GM19035 (cell line): ENCODE data around the gene DAGLA.
A peak's percentile ranks its signal among the peaks of the same experiment; 100 is the strongest.

Experiments
- ATAC-seq: cut with Tn5 transposase; IDR thresholded peaks from one replicate; pipeline ENCODE4 v1.9.1; 2021; ENCODE audit not compliant: unreplicated experiment

DAGLA gene

DNA sequence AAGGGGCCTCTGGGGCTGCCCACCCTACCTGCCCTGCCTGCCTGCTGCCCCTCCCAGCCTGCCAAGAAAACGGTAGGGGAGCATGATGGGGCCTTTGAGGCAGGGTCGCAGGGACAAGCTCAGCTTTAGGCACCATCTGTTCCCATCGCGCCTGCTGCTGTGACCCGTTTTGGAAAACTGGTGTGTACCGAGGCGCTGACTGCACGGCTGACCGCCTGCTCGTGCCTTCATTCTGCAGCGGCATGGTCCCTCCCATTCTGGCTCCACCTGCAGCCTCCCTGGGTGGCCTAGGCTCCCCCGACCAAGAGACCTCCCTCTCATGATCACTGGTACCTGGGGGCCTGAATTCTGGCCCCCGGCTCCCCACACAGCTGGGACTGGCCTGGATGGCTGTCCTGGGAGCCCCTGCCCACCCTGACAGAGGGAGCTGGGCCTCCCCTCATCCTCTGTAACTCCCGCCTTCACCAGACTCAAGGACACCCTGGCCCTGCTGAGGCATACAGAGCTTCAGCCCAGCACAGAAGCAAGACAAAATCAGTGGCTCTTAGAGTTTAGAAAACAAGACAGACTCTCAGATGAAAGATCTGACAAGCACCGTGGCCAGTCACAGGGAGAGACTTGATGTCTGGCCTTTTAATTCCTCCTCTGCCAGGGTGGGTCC, 65.7 kb downstream of the DAGLA start:
- ATAC-seq = no peak

DNA sequence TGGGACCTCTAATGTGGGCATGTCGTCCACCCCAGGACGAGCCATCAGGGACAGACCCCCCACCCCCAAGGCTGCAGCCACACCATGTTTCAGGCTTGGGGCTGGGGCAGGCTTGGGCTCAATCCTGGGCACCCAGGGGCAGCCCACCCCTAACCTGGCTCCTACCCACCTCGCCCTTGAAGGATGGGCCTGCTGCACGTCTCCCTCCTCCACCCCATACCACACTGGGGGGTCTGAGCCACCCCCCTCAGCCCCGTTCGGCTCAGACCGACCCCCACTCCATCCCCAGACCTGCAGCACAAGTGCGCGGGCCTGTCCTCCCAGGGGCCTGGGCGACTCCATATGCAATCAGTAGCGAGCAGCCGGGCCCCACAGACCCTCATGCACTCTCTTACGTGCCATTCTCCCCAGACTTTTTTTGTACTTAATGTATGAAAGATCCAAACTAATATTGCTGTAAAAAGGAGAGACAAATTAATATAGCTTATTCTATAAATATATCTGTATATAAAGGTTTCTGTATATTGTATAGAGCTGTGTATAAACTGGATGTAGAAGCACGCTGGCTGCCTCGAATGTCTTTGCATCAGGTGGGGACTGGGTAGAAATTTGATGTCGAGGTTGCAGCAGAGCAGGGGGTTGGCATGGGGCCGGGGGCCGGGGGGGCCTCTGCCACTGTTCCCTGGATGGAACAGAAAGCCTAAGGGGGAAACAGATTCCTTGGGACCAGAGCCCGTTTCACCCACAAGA, 66.4 kb downstream of the DAGLA start:
- ATAC-seq = no peak

DNA sequence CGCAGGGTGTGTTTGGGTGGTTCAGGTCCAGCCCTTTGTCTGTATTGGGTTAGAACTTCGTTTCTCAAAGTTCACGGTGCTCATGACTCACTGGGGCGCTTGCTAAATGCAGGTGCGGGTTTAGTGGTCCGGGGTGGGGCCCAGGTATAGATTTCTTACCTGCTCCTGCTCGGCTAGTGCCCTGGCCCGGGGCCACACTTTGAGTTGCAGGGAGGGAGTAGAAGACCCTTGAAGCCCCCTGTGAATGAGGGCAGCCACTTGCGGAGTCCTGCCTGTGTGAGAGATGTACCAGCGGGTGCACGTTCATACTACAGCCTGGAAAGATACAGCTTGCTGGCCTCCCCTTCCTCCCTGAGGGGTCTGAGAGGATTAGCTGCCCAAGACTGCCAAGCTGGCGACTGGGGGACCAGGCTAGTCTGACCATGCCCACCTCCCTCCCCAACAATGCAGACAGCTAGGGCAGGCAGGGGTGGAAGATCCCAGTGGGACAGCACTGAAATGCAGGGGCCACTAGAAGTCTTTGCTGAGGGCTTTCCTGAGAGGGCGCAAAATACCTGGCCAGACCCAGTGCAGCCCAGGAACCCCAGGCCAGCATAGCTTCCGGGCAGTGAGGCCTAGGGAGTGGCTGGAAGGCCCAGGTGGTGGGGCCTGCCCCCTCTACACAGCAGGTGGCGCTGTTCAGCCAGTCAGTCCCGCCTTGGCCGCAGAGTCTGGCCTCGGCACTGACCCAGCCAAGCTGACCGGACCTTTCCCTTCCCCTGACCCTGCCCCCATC, 67.2 kb downstream of the DAGLA start:
- ATAC-seq = peak; percentile 64

DNA sequence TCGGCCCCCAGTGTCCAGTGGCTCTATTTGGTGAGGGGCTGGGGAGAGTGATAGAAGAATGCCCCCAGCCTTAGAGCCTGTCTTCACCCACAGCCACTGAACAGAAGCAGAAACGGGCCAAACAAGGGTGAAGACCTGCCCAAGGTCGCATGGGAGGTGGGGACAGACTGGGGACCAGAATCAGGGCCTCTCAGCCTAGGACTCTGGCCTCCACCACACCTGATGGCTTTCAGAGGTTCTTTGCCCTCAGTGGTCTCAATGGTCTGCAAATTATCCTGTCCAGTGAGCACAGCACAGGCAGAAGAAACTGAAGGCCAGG, 67.7 kb downstream of the DAGLA start:
- ATAC-seq = no peak

DNA sequence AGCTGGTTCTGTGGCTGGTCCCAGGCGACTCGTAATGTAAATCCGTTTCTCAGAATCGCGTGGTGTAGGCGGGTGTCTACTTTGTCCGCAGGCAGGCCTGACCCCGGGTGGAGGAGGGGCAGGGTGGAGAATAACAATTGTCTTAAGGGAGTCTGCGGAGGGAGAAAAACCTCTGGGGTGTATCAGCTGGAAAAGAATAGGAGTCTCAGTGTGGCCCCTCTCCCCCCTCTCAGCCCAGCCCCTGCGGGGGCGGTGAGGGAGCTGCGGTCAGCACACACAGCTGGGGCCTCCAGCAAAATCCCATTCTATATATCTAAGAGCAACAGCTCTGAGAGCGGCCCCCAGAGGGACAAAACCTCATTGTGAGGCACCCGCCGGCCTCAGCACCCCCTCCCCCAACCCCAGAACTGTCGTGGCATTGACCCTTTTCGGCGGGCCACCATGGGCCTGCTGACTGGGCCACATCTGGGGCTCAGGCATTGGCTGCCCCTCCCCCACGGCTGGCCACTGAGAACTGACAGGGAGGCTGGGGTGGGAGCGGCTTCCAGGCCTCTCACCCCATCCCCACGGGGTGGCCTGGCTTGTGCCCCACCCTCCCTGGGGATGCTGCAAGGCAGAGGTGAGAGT, 69.5 kb downstream of the DAGLA start:
- ATAC-seq = no peak

DNA sequence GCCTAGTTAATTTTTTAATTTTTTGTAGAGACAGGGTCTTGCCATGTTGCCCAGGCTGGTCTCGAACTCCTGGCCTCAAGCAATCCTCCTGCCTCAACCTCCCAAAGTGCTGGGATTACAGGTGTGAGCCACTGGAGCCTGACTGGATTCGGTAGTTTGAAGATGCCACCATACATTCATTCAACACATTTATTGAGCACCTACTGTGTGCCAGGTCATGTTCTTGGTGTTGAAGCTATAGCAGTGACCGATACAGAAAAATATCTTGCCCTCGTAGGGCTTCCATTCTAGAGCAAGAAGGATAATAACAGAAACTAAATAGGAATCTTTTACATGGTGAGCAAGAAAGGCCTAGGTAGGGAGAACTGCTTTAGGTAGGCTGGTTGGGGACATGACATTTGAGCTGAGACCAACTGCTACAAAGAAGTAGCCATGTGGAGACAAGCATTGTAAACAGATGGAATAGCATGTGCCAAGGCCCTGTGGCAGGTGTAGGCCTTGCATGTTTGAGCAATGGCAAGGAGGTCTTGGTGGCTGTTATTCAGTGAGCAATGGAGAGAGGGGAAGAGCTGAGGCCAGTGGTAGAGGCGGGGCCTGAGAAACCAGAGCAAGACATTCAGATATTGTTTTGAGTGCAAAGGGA, 70.6 kb downstream of the DAGLA start:
- ATAC-seq = no peak

DNA sequence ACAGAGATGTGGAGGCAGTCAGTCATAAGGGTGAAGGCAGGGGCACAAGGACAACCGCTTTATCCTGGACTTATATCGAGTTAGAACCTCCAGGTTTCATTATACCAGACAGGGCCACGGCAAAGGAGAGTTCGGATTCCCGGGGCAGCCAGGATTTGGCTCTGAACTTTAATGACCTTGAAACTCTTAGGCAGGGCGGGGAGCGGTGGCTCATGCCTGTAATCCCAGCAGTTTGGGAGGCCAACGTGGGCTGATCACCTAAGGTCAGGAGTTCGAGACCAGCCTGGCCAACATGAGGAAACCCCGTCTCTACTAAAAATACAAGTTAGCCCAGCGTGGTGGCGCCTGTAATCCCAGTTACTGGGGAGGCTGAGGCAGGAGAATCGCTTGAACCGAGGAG, 71.2 kb downstream of the DAGLA start:
- ATAC-seq = no peak

DNA sequence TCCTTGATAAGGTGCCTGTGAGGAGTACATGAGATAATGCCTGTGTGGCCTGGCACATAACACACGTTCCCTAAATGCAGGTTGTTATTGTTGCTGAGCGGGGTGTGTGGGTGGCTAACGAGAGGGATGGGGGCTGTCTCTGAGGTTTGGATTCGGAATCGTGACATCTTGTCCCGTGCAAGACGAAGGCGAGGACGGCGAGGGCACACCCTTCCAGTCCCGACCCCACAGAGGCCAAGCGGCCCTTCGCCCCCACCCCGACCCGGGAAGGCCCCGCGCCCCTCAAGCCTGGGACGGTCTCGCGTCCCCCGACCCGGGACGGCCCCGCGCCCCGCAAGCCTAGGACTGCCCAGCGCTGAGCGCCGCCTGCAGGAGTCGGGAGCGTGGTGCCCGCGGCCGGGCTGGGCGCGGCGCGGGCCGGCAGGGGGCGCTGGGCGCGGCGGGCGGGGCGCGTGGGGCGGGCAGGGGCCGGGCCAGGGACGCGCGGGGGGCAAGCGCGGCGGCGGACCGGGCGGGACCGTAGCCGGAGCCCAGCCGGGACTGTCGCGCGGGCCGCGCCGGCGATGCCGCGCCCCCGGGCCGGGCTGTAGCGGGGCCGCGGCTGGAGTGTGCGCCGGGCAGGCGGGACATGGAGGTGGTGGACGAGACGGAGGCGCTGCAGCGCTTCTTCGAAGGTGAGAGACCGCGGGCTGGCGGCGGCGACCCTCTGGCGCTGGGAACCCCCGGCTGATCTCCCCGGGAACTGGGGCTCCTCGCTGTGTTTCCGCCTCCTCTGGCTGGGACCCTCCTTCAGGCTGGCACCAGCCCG, 72.1 kb downstream of the DAGLA start, which contains the start of gene MYRF:
MYRF (plus strand) TSS at position 520 of the 808 bp plus-strand sequence; CDS start at position 629, 109 bp downstream.
- ATAC-seq = no peak

DNA sequence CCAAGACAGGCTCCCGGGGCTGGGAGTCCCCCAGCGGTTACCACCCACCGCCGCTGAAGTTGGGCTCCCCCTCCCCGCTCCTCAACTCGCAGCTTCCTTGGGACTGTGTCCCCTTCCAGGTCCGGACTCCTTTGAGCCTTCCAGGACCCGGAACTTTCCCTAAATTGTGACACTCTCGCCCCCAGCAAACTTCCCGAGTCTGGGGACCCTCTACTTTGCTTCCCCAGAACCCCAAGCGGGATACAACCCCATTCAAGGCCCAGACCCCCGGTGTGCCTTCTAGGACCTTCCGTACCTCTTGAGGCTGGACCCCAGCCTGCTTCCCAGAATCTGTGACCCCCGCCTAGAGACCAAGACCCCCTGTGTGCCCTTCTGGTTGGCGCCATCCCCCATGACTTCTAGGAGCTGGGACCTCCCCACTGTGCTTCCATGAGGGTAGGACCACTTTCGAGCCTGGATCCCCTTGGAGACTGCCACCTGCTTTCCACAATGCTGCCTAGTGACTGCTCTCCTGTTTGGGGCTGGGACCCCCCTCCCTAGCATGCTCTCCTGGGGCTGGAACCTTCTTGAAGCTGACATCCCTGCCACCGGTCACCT, 72.8 kb downstream of the DAGLA start:
- no peak for ATAC-seq

DNA sequence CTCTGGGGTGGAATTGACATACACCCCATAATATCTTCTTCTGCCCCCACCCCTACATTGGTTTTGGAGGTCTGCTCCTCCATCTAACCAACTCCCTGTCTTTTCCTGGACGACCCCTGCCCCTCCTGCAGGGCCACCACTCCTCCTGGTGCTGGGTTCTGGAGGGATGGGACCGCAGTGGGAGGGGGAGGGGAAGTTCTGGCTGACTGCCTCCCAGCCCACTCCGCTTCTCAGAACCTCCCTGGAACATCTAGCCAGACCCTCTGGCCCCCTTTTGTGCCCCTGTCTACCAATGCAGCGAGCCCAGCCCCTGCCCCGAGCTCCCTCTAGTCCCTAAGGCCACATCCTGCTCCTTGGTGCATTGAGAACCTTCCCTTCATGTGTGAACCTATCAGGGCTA, 73.5 kb downstream of the DAGLA start:
- ATAC-seq = no peak

DNA sequence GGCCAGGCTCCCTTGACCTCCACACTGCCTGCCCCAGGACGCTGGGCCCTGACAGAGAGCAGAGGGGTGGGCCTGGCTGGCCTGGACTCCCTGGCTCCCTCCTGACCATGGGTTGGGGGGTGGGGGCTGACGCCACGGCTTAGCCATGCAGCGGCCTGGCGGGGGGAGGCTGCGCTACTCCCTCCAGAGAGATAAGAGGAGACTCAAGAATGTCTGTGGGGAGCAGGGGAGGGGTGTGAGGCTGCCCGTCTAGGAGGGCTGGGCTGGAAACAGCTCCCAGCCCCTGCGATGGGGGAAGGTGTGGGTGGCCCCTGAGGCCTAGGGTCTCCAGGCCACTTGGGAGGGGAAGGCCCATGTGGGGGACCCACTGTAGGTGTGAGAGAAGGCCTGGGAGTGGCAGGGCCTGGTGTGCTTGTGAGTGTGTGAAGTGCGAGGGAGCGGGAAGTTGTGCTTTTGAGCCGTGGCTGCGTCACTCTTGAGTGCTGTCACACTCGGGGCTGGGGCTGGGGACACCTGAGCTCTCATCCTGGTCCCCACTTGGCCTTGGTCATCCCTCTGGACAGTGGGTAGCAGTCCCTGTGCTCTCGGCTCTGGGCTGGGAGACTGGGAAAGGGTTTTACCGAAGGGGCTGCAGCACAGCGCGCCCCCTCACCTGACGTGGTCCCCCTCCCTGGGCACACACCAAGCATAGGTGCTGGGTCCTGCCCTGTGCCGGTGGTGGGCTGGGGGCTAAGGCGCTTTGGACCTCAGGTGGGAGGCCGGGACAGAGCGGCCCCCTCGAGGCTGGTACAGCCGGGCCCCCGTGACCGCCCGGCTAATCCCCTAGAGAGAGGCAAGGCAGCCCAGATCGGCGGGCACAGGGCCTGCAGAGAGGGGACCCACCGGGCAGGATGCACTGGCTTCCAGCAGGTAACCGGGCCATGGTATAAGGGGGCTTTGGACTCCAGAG, 74.6 kb downstream of the DAGLA start:
- no peak for ATAC-seq

DNA sequence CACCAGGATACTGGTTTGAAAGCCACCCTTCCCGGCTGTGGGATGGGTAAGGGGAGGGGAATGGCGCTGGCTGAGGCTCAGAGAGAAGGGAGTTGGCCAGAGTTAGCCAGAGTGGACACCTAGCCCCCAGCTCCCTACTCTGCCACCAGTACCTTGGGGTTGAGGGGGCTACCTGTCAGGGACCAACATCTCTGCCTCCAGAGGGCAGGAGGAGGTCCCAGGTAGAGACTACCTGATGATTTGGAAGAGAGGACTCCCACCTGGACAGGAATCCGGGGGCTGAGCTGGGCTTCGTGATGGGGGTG, 75.9 kb downstream of the DAGLA start:
- ATAC-seq = no peak

DNA sequence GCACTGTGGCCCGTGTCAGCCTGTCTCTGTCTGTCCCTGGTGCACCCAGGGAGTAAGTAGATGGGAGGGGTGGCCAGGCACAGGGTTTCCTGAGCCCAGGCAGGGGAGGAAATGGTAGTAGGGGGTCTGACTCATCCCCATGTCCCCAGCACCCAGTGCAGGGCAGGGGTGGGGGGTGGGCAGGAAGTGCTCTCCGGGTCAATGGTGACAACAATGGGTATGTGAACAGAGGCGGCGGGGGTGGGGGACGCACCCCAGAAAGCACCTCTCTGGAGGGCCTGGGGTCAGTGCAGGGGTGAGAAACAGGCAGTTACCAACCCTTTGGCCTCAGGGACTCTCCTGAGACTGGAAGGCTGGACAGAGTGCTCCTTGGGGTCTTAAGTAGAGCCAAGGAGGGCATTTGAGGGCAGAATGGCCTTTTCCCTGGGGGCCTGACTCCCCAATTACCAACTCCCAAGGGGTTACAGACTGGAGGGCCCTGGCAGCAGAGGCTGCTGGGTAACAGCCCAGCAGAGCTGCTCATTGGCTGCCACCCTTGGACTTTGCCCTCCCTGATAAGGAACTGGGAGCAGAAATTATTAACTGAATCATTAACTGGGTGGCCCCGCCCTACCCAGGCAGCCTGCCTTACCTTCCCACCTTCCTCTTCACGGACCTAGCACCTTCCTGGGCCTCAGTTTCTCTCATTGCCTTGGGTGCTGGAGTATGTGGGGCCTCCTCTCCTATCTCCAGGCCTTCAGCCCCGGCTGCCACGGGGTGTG, 76.4 kb downstream of the DAGLA start:
- ATAC-seq = no peak

DNA sequence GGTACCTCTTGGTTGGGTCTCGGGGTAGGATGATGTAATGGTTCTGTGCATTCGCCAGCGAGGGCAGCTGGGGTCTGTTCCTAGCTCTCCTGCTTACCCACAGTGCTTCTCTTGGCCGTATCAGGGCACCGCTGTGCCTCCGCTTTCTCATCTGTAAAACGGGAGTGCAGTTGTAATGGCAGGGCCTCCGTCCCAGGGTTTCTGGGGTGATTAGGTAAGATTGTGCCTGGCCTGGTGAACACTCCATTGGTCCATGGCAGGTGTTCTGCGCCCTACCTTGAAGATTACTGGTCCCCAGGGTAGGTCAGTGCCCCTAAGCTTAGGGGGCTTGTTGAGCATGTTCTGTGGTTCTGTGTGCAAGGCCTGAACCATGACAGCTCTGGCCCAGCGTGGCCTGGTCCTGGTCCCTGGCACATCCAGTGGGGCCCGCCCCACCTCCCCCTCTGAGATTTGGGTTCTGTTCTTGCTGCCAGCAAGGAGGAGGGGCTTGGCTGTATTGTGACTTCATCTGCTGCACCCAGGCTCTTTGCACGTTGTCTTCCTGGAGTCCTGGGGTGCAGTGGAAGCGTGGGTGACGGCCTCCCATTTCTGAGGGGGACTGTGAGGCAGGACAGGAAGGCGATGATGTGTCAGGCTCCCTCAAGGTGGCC, 77.1 kb downstream of the DAGLA start:
- no peak for ATAC-seq

DNA sequence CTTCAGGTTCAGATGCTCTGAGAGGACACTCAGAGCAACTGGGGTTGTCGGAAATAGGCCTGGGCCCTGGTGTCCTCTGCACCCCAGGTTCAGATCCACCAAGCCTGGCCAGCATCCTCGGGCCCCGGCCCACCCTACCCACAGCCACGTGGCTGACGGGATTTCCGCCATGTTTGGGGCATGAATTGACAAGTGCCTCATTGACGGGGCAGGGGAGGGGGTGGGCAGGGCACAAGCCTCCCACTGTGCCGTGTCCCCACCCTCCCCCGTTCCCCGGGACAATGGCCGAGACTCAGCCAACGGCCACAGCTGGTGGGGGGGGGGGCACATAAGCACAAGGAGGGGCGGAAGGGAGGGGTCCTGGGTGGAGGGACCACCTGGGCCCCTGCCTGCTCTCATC, 80.8 kb downstream of the DAGLA start:
- ATAC-seq = no peak

DNA sequence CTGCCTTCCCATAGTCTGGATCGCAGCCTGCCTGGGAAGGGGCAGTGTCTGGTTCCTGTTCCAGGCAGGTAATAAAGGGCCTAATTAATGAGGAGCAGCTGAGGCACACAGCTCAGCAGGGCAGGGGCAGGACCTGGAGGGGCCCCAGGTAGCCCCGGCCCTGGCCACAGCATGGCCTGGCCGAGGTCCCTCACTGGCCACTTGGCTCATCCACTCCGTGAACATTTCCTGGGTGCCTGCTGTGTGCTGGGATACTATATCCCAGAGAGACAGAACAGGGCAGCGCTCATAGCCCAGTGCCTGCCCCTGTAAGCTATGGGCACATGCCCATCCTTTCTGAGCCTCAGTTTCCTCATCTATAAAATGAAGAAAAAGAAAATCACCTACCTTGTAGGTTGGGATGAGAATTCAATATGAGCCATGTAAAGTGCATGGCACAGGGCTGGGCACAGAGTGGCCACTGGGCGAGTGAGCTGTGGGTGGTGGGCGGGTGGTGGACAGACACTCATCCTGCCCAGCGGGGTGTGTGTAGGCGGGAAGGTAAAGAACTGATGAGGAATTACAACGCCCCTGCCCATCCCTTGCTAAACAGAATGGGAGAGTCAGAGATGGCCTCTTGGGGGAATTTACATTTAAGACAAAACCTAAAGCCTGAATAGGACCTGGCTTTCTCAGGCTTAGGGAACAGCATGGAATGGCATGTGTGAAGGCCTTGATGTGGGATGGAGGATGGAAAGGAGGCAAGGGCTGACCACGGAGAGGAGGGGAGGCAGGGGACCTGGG, 81.4 kb downstream of the DAGLA start:
- ATAC-seq = no peak

DNA sequence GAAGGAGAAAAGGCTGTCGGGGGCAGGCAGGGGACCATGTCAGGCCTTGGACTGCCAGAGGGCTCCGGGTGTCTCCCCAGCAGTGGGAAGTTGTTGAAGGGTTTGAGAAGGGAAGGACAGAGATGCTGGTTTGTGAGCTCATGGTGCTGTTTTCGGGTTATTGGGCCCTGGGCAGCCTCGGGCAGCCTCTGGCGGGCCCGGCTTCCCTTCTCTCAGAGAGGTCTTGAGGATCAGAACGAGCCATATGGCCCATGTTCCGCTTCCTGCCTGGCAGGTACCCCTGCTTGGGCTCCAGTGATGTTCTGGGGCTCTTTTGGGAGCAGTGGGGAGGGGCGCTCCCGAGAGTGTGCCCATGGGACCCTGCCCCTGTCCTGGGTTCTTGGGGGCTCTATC, 82.0 kb downstream of the DAGLA start:
- ATAC-seq = no peak
